HepG2 (cell line): ENCODE results near the gene GATC. TPM values are rescaled to one million over a fixed set of nuclear protein-coding genes. Genes with fewer than 3 reads are reported as not detected.
A peak's percentile ranks its signal among the peaks of the same experiment; 100 is the strongest.

Source experiments
- AGO1 ChIP-seq: fragments of 200-400 bp; formaldehyde crosslinking; IDR thresholded peaks from 2 replicates; pipeline ENCODE4 v1.6.1; 2017; ENCODE audit warnings: mild to moderate bottlenecking, low read depth, low read length, moderate library complexity; ENCODE audit not compliant: poor library complexity, severe bottlenecking
- CHD2 ChIP-seq: IDR thresholded peaks from 2 replicates; pipeline ENCODE4 v1.6.1; 2011; ENCODE audit warnings: low read depth, low read length, improper control_type of control experiment
- HDAC1 ChIP-seq: sonication (generic); formaldehyde crosslinking; IDR thresholded peaks from 2 replicates; pipeline ENCODE4 v1.5.1; 2020; ENCODE audit warnings: mild to moderate bottlenecking, missing genetic modification reagents
- KDM5B ChIP-seq: sonication (generic); formaldehyde crosslinking; IDR thresholded peaks from 2 replicates; pipeline ENCODE4 v1.4.0; 2020; ENCODE audit warnings: missing genetic modification reagents, mild to moderate bottlenecking, borderline replicate concordance
- MBNL3 ChIP-seq: fragments of 250-450 bp; sonication (Bioruptor Pico); conservative IDR thresholded peaks from 2 replicates; pipeline ENCODE4 v1.8.0; 2022; ENCODE audit warnings: mild to moderate bottlenecking, inconsistent platforms
- MED1 ChIP-seq: sonication (generic); formaldehyde crosslinking; IDR thresholded peaks from 2 replicates; pipeline ENCODE4 v1.4.0; 2020; ENCODE audit warnings: missing genetic modification reagents
- NR3C1 ChIP-seq: sonication (generic); formaldehyde crosslinking; IDR thresholded peaks from 2 replicates; pipeline ENCODE4 v1.4.0; 2020; ENCODE audit warnings: missing genetic modification reagents
- PCBP1 ChIP-seq: fragments of 200-400 bp; formaldehyde crosslinking; IDR thresholded peaks from 2 replicates; pipeline ENCODE4 v1.6.1; 2017; ENCODE audit warnings: mild to moderate bottlenecking, low read depth, low read length, borderline replicate concordance
- SSRP1 ChIP-seq: IDR thresholded peaks from 2 replicates; pipeline ENCODE4 v1.6.1; 2016; ENCODE audit warnings: control low read depth
- TIGD3 ChIP-seq: sonication (generic); formaldehyde crosslinking; IDR thresholded peaks from 2 replicates; pipeline ENCODE4 v1.5.1; 2020; ENCODE audit warnings: mild to moderate bottlenecking, missing genetic modification reagents, borderline replicate concordance
- ZFP36L1 ChIP-seq: sonication (generic); formaldehyde crosslinking; IDR thresholded peaks from 2 replicates; pipeline ENCODE4 v1.8.0; 2022; ENCODE audit warnings: mild to moderate bottlenecking, missing genetic modification reagents, moderate library complexity
- polyA plus RNA-seq, 8 experiments: library from polyadenylated mRNA; depleted of rRNA in 3 of 8; stranded (reverse) in 7 of 8; unstranded in 1 of 8; fragments of >200 nt; fragmentation: Illumina TruSeq in 4 of 8; extraction: Trizol in 4 of 8; gene quantifications; 2 replicates each; pipeline versions ENCODE4 v1.2.1 to v1.2.3, GENCODE V29; 2011 to 2016; ENCODE audit warnings: low read depth in 4 of 8, missing spikeins in 1 of 8, mixed read lengths in 1 of 8; ENCODE audit not compliant: insufficient read depth in 1 of 8
- total RNA-seq, 5 experiments: library from RNA; depleted of rRNA; stranded (reverse); fragments of >200 nt; fragmentation: Illumina TruSeq; extraction: Trizol; gene quantifications; 2 replicates each; pipeline ENCODE4 v1.2.3, GENCODE V29; 2016; ENCODE audit warnings: low read depth in 1 of 5
- TF ChIP-seq, protein P1 (sequence below): sonication (generic); formaldehyde crosslinking; IDR thresholded peaks from 2 replicates; pipeline ENCODE4 v1.8.0; 2022; ENCODE audit warnings: mild to moderate bottlenecking, missing genetic modification reagents; ENCODE audit not compliant: insufficient replicate concordance
- TF ChIP-seq, protein P2 (sequence below): sonication (generic); formaldehyde crosslinking; IDR thresholded peaks from 2 replicates; pipeline ENCODE4 v1.8.1; 2023; ENCODE audit warnings: mild to moderate bottlenecking, moderate library complexity, missing genetic modification reagents
- TF ChIP-seq, protein P3 (sequence below): sonication (generic); formaldehyde crosslinking; IDR thresholded peaks from 2 replicates; pipeline ENCODE4 v1.4.0; 2020; ENCODE audit warnings: low read depth, mild to moderate bottlenecking, missing genetic modification reagents
- TF ChIP-seq, protein P4 (sequence below), 2 experiments: sonication (generic) in 1 of 2; formaldehyde crosslinking in 1 of 2; IDR thresholded peaks; 2 replicates each; pipeline versions ENCODE4 v1.5.1 to v1.6.1; 2011 to 2020; ENCODE audit warnings: borderline replicate concordance in 1 of 2, low read depth in 1 of 2, low read length in 1 of 2, mild to moderate bottlenecking in 1 of 2, missing genetic modification reagents in 1 of 2, moderate library complexity in 1 of 2
- TF ChIP-seq, protein P5 (sequence below): sonication (generic); formaldehyde crosslinking; IDR thresholded peaks from 2 replicates; pipeline ENCODE4 v1.5.0; 2020; ENCODE audit warnings: mild to moderate bottlenecking, missing genetic modification reagents, moderate library complexity

GATC gene
- total and polyA plus RNA-seq, 2 of the 13 experiments (the other 11 are each of a cell fraction or from before 2014, with no cell fraction given) = 17.7 to 29.7 TPM

GRCh38 chr12:120468821-120469449 lies 22.7 kb downstream of the GATC start (continued):
- TF ChIP-seq HDAC1 = peak; percentile 37; the same call in 1 of the 2 replicates
- TF ChIP-seq TIGD3 (CRISPR knock-in tag) = 0 out of 2 replicates have a peak, but pooled peaks have one; percentile 44
- TF ChIP-seq CHD2 = no peak
- TF ChIP-seq, protein P1, sequence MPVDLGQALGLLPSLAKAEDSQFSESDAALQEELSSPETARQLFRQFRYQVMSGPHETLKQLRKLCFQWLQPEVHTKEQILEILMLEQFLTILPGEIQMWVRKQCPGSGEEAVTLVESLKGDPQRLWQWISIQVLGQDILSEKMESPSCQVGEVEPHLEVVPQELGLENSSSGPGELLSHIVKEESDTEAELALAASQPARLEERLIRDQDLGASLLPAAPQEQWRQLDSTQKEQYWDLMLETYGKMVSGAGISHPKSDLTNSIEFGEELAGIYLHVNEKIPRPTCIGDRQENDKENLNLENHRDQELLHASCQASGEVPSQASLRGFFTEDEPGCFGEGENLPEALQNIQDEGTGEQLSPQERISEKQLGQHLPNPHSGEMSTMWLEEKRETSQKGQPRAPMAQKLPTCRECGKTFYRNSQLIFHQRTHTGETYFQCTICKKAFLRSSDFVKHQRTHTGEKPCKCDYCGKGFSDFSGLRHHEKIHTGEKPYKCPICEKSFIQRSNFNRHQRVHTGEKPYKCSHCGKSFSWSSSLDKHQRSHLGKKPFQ (CRISPR knock-in tag) = peak; percentile 9
- TF ChIP-seq NR3C1 (CRISPR knock-in tag) = no peak
- TF ChIP-seq ZFP36L1 (CRISPR knock-in tag) = no peak
- TF ChIP-seq, protein P2, sequence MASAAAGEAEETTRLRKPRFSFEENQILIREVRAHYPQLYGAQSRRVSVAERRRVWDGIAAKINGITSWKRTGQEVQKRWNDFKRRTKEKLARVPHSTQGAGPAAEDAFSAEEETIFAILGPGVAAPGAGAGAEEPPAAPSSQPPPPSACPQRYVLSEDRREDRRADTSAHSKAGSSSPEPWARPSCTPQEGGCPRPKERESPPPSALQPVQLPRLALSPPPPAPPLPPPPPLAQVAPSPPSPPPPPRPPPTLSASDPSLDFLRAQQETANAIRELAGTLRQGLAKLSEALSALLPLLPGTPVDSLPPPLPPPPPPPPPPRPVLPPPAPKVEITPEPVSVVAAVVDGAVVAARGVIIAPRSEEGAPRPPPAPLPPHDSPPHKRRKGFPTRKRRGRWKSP (CRISPR knock-in tag) = no peak
- no peak for TF ChIP-seq MED1 (CRISPR knock-in tag)
- TF ChIP-seq, protein P3, sequence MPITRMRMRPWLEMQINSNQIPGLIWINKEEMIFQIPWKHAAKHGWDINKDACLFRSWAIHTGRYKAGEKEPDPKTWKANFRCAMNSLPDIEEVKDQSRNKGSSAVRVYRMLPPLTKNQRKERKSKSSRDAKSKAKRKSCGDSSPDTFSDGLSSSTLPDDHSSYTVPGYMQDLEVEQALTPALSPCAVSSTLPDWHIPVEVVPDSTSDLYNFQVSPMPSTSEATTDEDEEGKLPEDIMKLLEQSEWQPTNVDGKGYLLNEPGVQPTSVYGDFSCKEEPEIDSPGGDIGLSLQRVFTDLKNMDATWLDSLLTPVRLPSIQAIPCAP (CRISPR knock-in tag) = no peak
- TF ChIP-seq KDM5B (CRISPR knock-in tag) = no peak
- peak; percentile 55 for TF ChIP-seq AGO1
- TF ChIP-seq, protein P4, sequence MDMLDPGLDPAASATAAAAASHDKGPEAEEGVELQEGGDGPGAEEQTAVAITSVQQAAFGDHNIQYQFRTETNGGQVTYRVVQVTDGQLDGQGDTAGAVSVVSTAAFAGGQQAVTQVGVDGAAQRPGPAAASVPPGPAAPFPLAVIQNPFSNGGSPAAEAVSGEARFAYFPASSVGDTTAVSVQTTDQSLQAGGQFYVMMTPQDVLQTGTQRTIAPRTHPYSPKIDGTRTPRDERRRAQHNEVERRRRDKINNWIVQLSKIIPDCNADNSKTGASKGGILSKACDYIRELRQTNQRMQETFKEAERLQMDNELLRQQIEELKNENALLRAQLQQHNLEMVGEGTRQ (IDR thresholded peaks at IDR 0.05; ENCODE audit: low read depth, low read length) = no peak
- TF ChIP-seq, protein P4 (CRISPR knock-in tag; IDR thresholded peaks at IDR 0.05; ENCODE audit: borderline replicate concordance) = no peak
- no peak for TF ChIP-seq SSRP1 (CRISPR knock-in tag)
- TF ChIP-seq MBNL3 = no peak
- TF ChIP-seq, protein P5, sequence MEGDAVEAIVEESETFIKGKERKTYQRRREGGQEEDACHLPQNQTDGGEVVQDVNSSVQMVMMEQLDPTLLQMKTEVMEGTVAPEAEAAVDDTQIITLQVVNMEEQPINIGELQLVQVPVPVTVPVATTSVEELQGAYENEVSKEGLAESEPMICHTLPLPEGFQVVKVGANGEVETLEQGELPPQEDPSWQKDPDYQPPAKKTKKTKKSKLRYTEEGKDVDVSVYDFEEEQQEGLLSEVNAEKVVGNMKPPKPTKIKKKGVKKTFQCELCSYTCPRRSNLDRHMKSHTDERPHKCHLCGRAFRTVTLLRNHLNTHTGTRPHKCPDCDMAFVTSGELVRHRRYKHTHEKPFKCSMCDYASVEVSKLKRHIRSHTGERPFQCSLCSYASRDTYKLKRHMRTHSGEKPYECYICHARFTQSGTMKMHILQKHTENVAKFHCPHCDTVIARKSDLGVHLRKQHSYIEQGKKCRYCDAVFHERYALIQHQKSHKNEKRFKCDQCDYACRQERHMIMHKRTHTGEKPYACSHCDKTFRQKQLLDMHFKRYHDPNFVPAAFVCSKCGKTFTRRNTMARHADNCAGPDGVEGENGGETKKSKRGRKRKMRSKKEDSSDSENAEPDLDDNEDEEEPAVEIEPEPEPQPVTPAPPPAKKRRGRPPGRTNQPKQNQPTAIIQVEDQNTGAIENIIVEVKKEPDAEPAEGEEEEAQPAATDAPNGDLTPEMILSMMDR (CRISPR knock-in tag) = peak; percentile 40; the same call in 1 of the 2 replicates
- 0 out of 2 replicates have a peak, but pooled peaks have one; percentile 22 for TF ChIP-seq PCBP1
